Fibroblast of skin of left quadriceps (primary cell): ENCODE results near the gene ZNF609.

ENCODE experiments used
- DNase-seq, 2 experiments: peaks; one replicate each; pipeline ENCODE4 v3.0.0-alpha.2; 2013; ENCODE audit warnings: low read depth in 2 of 2

Gene ZNF609

GRCh38 chr15:64731012-64731804, 270.8 kb downstream of the ZNF609 start:
- DNase-seq: peak; percentile 20 to 23

- DNase-seq: no peak
Measured at GRCh38 chr15:64731805-64732151, 271.4 kb downstream of the ZNF609 start.

- DNase-seq: no peak
Measured at GRCh38 chr15:64732156-64732860, 271.9 kb downstream of the ZNF609 start.
